Measurements from ENCODE around the gene THRB.

The THRB gene

DNA sequence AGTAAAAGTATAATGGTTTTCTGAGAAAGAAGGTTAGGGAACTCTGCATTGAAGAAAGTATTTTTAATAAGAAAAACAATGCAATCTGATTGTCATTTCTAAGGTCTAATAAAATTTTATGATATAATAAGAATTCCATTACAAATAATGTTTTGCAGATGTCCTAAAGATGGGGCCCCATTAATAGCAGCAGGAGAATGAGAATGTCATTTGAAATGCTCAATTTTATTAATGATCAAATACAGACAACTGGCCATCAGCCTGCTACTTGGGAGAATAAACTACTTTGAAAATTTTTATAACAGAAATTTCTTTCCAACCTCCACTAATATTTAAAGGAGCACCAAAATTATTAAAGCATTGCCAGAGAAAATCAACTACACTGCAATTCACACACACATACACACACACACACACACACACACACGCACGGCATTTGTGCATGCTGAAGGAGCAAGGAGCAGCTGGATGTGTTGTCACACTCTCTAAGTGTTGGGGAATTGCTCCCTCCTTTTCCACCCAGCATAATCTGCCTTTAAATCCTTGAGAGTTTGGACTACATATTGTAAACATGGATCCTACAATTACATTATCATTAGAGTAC lies 109.5 kb downstream of the THRB start:
- DNase-seq (ENCODE audit: low read depth in 2 of 2, low spot score in 1 of 2), result no peak

DNA sequence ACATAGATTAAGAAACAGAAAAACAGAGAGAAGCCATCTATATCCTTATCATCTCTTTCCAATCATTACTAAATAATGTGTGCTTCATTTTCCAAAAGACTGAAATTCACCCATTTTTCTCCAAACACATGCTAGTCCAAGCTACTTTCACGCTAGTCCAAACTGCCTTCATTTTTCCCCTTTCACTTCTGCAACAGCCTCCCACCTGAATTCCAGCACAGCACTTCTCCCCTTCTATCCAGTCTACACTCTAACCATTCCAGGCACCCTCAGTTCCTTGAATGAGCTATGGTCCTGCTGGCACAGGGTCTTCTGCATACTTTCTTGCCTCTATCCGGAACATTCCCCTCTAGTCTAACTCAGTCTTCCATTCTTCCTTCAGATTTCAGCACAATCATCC lies 112.0 kb downstream of the THRB start:
- DNase-seq (ENCODE audit: low read depth in 2 of 2, low spot score in 1 of 2), result no peak

DNA sequence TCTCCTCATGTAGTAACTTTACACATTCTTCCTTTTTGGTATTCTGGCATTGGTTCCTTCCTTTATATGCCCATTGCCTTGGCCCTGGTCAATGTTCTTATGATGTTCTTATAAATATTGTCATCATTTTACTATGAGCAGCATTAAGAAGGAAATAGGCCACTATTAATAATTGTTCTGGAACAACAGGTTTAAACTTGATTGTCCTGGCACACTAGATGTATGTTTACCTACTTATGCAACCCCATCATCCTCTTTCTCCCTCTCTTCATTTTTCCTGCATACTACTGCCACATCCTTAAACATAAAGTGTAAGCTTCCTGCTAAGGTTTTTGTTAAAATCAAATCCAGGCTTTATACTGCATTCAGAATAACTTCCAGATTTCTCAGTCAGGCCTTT lies 114.7 kb downstream of the THRB start:
- DNase-seq (ENCODE audit: low read depth in 2 of 2, low spot score in 1 of 2), result no peak

DNA sequence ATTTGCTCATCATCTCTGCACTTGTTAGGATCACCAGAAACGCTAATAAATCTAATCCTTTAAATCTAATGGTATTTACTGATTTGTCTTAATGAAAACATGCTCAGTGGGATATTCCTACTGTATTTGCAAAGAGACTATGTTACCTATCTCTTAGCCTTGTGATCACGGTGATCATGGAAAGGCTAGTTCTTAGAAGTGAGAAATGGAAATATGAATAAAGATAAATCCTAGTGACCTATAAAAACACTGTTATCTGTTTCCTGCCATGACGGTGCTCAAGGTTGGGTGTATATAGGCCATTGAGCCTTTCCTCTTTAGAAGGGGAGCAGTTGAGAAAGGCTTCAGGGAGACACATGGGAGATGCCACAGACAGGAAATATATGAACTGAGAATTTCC lies 116.3 kb downstream of the THRB start:
- no peak for DNase-seq (ENCODE audit: low read depth in 2 of 2, low spot score in 1 of 2)

DNA sequence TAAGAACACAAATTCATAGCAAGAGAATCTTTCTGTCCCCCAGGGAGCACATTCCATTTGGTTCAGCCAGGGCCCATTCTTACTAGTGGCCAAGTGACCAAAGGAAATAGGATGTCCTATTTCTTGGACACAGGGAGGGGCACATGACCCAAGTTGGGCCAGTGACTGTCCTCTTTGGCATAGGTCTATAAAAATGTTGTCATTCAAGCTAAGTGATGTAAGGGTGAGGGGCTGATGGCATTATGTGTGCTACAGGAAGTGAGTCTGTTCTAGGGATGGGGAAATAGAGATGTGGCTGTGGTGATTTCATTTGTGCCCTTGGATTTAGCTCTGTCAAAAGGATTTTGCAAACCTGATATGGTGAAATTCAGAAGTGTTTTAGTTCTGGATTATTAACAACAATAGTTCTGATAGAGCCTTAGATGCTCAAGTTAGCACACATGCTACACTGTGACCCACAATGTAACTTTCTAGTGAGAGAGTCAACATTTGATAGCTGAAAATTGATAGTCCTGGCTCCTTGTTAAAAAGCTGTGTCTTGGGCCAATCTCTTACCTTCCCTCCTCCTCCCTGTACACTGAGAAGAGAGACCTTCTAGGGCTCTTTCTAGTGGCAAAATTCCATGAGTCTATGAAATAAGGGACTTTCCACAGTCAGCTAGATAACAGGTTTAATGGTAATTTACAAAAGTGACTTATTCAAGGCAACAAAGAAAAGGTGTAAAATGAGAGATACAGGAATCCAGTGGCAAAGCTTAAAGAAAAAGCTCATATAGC lies 117.2 kb downstream of the THRB start:
- DNase-seq (ENCODE audit: low read depth in 2 of 2, low spot score in 1 of 2), result no peak

DNA sequence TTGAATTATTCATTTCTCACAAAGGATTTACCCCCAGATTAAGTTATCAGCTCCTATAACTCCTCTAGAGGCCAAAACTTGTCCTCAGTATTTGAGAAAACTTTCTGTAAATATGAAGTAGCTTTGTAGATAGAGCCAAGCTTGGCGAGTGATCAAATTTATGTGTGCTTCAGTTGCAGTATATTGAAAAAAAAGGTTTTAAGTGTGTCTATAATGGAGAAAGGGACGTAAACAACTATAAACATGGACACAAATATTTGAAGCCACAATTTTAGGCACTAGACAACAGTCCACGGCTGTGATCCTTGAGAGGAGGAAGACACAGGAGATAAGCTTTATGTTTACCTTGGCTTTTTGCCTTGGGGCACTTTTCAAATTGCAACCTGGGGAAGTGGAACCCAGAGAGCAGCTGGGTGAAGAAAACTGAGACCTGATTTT lies 118.7 kb downstream of the THRB start:
- DNase-seq (ENCODE audit: low read depth in 2 of 2, low spot score in 1 of 2), result no peak

DNA sequence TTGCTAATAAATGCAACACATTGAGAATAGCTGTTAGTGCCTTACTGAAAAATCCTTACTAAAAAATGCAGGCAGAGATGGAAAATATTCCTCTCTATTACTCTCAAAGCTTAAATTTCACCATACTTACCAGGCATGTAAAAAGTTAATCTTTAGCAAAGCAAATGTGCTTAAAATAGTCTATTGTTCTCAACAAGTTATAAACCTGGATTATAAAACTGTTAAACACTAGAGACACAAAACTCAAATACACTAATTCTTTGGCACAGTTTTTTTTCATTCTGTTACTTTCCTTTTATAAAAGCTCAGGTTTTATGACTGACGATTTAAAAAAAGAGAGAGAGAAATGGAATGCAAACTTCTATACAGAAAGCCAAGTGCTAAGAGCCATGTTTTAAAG lies 119.8 kb downstream of the THRB start:
- DNase-seq (ENCODE audit: low read depth in 2 of 2, low spot score in 1 of 2), result no peak

DNA sequence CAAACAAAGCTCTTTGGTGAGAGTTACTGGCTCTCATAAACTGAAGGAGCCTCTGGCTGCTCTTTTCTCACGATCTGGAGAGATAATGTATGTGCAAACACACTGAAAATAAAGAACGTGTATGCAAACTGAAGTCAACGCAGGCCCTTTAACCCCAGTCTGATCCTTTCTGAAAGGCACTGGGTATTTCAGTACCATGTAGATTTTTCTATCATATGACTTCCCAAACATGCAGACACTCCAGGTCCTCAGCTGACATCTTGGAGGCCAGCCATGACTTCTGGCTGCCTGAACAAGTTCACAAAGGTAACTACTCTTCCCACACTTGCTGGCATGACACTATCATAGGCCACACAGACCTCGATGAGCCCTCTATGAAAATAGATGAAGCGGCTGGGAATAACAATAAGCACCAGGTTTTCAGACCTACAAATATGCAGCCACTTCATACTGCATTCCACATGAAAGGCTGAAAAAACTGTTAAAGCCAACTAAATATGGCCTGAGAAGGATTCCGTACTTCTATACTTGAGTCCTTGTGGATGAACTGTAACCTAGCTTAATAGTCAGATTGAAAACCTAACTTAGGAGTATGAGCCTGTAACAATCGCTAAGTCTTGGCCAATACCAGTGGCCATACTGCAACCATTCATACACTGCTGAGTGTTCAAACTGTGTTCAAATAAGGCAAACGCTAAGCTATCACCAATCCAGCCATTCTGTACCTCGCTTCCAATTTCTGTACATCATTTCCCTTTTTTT lies 121.3 kb downstream of the THRB start:
- no peak for DNase-seq (ENCODE audit: low read depth in 2 of 2, low spot score in 1 of 2)

DNA sequence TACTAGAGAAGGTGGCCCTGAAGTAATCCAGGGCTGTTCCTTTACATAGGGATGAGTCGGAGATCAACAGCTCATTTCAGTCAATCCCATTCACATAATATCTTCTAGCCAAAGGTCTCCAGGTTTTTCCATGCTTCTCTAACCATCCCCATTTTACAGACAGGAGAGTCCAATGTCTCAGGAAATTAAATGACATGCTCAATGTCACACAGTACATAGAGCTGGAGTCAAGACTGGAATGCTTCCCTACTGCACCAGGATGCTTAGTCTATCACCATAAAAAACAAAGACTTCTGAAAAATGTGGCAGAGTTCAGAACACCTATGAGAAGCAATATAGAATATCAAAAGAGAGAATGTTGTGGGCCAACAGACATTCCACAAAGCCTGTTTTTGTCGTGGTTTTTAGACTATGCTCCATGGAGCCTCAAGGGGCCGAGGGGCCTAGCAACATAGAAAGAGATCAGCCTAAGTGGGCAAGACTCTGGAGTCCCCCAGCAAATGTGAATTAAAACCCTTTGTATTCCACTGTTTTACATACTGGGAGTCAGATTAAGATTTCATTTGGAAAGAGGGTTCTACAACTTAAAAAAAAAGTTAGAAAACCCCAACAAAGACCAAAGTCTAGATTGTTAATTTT lies 122.0 kb downstream of the THRB start:
- DNase-seq (ENCODE audit: low read depth in 2 of 2, low spot score in 1 of 2), result no peak

DNA sequence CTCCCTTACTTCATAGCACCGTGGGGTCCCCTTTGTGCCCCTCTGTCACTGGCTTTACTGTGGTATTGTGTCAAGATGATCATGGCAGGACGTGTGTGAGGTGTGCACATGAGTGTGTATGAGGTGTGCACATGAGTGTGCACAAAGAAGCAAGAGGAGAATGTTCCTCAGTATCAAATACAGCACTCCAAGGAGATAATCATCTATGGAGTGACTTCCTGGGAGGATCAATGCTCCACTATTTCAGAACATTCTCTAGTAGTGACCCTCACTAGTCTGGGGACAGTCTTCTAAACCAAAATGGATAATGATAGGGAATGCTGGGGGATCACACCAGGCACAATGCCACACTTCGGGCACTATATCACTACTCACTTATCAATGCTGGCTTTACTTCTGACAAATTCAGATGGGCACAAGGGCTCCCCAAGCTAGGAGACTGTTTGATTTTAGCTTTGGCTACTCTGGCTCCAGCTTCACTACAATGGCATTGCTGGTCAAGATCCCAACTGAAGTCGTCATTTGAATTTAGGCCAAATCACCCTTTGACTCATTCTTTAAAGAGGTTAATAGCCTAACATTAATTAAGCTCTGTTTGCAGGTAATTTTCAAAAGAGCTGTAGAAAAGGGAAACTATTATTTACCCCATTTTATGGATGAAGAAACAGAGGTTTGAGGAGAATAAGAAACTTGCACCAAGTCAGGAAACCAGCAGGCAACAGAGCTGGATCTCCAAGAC lies 124.1 kb downstream of the THRB start:
- no peak for DNase-seq (ENCODE audit: low read depth in 2 of 2, low spot score in 1 of 2)

DNA sequence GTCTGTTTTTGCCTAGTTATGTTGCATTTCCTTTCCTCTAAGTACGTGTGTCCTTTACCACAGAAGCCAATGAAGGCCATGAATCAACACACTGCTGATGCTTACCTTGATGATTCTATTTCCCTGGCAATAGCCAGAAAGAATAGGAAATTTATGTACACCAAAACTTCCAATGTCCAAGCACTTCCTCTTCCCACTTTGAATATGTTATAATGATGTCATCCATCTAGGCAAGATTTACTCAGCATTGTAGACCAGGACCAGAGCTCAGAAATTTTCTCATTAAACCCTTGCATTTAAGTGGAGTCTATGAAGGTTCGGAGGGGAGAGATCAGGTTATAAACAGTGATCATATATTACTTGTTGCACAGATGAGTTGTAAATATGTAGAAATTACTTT lies 126.0 kb downstream of the THRB start:
- DNase-seq (ENCODE audit: low read depth in 2 of 2, low spot score in 1 of 2), result no peak

DNA sequence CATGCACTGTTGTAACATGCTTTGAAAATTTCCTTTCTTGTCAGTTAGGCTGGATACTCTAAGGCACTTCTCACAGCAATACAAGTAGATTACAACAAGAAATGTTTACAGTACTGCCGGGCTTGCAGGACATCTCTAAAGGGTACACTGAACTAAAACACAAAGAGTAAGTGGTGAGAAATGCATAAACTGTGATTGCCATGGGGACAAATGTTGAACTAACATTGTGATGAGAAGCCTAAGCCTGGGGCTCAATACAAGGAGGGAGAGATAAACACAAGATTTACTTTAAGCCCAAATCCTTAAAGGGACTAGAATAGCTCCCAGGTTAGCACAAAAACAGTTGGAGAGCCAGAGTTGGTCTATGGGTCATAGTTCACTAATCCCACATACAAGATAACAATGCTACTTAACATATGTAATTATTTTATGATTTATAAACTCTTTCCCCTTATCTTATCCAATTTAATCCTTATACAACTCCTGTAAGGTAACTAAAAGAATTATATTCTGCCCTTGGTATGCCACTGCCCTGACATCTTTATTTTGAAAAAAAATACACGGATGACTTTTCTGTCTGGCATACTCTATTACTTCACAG lies 126.9 kb downstream of the THRB start:
- no peak for DNase-seq (ENCODE audit: low read depth in 2 of 2, low spot score in 1 of 2)

DNA sequence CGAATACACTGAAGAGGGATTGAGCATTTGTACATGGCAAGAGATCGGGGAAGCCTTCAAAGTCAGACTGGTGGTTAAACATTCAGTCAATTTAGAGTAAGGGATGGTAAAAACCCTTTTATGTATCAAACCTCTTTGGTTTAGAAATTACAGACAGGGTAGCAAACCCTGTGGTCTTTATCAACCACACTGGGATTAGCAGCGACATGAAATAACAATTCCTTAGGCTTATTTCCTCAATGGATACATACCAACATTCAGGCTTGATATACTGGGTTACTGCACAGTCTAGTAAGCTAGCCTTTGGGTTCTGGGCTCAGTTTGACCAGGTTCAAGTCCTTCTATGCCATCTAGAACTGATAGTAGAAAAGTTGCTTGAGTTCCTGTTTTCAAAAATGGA lies 127.4 kb downstream of the THRB start:
- DNase-seq (ENCODE audit: low read depth in 2 of 2, low spot score in 1 of 2), result no peak

DNA sequence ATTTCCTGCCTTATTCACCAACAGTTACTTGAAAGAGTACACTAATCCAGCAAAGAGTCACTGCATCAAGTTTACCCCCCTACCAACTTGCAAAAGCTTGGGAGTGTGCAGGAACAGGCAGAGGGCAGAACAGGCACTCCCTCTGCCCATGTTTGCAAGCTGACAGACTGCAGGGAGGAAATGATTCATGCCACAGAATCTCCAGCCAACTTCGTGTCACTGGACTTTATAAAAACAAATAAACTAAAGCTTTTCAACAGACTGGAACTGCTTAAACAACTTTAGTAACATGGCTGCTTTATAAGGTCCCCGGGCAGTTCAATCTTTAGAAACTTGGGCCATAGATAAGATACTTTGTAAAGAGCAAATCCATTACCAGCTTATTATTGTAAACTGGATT lies 129.5 kb downstream of the THRB start:
- no peak for DNase-seq (ENCODE audit: low read depth in 2 of 2, low spot score in 1 of 2)

DNA sequence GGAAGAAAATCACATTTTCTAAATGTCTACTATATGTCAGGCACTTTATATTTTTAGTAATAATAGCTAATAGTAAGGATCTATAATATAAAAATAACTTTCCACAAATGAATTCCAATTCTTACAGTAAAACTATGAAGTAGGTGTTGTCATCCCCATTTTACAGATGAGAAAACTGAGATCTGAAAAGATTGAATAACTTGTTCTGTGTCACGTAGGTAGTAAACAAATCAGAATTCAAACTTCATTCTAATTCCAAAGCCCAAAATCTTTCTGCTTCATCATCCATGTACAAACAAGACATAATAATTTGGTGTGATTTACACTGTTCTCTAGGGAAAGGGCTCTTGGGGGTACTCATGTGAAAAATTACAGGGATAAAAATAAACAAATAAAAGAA lies 130.3 kb downstream of the THRB start:
- DNase-seq (ENCODE audit: low read depth in 2 of 2, low spot score in 1 of 2), result no peak

DNA sequence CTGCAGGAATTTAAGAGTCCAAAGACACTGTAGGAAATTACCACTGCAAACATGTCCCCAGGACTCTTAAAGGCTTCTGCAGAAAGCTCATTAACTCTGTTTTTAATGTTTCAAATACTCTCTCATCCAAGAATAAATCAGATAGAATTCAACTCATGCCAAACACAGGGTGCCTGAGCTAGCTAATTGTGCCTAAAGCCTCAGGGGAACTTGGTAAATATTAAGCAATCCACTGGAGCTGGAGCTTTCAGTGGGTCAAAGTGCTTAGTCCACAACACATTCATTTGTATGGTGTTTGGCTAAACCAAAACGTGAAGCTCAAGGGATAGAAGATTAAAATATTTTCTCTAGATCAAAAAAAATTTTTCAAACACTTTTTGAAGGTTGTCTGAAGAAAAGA lies 131.4 kb downstream of the THRB start:
- no peak for DNase-seq (ENCODE audit: low read depth in 2 of 2, low spot score in 1 of 2)

DNA sequence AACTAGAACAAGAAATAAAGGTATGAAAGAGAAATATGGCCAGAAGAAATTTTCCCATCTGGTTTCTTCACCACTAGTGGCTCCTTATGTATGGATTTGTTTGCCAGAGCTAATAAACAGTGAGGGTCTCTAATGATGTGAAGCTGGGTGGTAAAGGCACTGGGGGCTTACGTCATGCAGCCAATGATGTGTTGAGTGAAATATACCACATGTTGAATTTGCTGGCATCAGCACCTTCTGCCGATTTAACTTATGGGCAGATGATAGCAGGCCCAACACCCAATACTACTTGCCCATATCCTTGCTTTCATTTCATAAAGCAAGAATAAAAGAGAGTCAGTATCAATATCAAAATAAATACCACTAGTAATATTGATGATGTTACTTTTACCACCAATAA lies 133.0 kb downstream of the THRB start:
- DNase-seq (ENCODE audit: low read depth in 2 of 2, low spot score in 1 of 2), result no peak

DNA sequence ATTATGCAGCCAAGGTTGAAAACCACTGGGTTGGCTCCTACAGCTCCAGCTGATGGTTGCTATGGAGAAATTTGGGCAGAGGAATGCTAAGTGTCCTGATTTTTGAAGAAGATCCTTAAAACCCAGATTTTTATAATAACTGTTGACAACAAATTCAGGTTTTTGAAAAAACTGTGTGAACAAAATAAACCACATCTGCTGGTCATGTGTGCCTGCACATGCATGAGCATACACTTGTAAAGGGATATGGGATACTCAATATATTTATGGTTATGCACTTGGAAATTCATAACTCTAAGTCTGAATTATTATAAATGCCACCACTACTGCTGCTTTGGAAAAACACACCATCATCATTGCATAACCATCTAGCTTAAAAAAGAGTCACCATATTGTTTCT lies 133.7 kb downstream of the THRB start:
- DNase-seq (ENCODE audit: low read depth in 2 of 2, low spot score in 1 of 2), result no peak

DNA sequence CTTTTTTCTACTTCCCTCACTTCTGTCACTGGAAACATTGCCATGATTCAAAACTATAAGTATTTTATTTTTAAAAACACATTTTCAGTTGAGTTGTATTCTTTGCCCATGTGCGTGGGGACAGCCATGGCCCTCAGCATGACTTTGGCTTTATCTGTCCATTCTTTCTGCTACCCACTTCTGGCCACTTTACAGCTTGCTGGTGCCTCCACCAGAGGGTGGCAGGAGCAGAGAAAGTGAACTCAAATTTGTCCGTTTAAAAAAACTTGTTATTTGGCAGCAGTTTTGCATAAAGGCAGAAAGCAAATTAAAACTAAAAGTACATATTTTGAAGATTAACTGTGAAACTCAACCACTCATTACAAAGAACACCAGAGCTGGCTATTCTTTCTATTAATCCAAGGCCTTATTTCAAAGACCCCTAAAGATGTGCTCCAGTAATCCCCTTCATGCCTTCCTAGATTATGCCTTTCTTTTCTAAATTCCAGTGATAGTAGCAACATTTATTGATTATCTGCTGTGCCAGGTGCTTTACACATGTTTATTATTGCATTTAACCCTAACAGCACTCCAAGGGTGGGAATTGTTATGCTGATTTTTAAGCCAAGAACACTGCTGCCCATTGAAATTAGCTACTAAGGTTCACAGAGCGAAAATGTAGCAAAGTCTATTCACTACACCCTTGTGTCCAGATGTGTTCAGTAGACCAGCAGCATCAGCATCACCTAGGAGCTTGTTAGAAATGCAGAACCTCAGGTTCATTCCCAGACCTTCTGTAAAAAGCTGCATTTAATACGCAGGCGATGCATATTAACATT lies 134.8 kb downstream of the THRB start:
- no peak for DNase-seq (ENCODE audit: low read depth in 2 of 2, low spot score in 1 of 2)

DNA sequence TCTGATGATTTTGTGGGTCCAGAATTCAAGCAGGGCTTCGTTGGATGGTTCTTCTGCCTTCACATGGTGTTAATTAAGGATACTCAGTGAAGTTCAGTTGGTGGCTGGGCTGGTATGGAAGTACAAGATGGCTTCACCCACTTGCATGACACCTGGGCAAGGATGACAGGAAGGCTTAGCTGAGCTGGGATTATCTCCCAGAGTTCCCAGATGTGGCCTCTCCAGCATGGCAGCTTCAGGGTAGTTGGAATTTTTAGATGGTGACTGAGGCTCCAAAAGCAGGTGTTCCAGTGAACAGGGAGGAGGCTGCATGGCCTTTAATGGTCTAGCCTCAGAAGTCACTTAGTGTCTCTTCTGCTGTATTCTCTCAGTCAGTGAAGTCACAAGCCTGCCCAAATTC lies 135.5 kb downstream of the THRB start:
- no peak for DNase-seq (ENCODE audit: low read depth in 2 of 2, low spot score in 1 of 2)
